ENCODE data around the gene PCSK1.

DNA sequence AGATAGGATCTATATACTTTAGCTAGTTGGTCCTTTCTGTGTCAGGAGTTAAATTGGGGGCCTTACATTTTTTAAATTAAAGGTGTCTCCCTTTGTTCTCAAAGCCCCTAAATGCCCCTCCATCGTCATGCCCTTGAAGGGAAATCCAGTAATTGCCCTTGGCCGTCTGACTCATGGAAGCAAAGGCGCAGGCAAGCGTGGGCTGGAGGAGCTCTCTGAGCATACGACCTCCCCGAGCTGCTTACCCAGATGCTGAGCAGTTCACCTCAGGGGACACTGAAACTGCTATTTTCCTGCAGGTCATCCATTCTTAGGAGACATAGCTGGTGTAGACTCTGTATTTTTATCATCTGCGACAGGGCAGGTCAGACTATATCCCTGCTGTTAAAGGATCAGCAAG, 23.0 kb downstream of the PCSK1 start:
- TF ChIP-seq, protein P1, sequence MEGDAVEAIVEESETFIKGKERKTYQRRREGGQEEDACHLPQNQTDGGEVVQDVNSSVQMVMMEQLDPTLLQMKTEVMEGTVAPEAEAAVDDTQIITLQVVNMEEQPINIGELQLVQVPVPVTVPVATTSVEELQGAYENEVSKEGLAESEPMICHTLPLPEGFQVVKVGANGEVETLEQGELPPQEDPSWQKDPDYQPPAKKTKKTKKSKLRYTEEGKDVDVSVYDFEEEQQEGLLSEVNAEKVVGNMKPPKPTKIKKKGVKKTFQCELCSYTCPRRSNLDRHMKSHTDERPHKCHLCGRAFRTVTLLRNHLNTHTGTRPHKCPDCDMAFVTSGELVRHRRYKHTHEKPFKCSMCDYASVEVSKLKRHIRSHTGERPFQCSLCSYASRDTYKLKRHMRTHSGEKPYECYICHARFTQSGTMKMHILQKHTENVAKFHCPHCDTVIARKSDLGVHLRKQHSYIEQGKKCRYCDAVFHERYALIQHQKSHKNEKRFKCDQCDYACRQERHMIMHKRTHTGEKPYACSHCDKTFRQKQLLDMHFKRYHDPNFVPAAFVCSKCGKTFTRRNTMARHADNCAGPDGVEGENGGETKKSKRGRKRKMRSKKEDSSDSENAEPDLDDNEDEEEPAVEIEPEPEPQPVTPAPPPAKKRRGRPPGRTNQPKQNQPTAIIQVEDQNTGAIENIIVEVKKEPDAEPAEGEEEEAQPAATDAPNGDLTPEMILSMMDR (conservative IDR thresholded peaks at IDR 0.05; ENCODE audit: low read length): no peak
- TF ChIP-seq EZH2phosphoT487 (IDR thresholded peaks at IDR 0.05; ENCODE audit: borderline replicate concordance, low read depth, low read length): no peak
